Tibial artery (tissue), 4 donors: ENCODE measurements around the gene CHST1.

Experiments used
- DNase-seq, 2 donors: peaks; one replicate each; pipeline ENCODE4 v3.0.0-alpha.2; 2019
- H3K27ac ChIP-seq, 2 donors: fragments of 200-600 bp; sonication (generic) in 1 of 2; 1 replicate in 1 of 2; 2 replicates in 1 of 2; pipeline ENCODE4 v1.5.1; 2018 to 2019; ENCODE audit warnings: mild to moderate bottlenecking in 1 of 2
- H3K27me3 ChIP-seq, 2 donors: fragments of 200-600 bp; sonication (generic) in 1 of 2; one replicate each; pipeline versions ENCODE4 v1.5.1 to v1.6.0; 2016 to 2019
- H3K36me3 ChIP-seq, 3 donors: fragments of 200-600 bp; sonication (generic) in 2 of 3; one replicate each; pipeline ENCODE4 v1.5.1; 2016 to 2019; ENCODE audit warnings: mild to moderate bottlenecking in 2 of 3
- H3K4me1 ChIP-seq, 4 donors: fragments of 200-600 bp; sonication (generic) in 2 of 4; 1 replicate in 3 of 4; 2 replicates in 1 of 4; pipeline ENCODE4 v1.5.1; 2016 to 2019
- H3K4me3 ChIP-seq, 2 donors: fragments of 200-600 bp; sonication (generic) in 1 of 2; 1 replicate in 1 of 2; 2 replicates in 1 of 2; pipeline ENCODE4 v1.5.1; 2018 to 2019; ENCODE audit warnings: mild to moderate bottlenecking in 2 of 2
- H3K9me3 ChIP-seq, 3 donors: fragments of 200-600 bp; sonication (generic) in 1 of 3; one replicate each; pipeline ENCODE4 v1.5.1; 2016 to 2019
- CTCF ChIP-seq, 2 experiments: fragments of 200-600 bp in 1 of 2; fragments of 450-650 bp in 1 of 2; IDR thresholded peaks; one replicate each; pipeline ENCODE4 v1.5.1; 2017 to 2019; ENCODE audit warnings: antibody characterized with exemption in 2 of 2, mild to moderate bottlenecking in 1 of 2, moderate library complexity in 1 of 2
- intact Hi-C: fragments of 100-400 bp; cut with DNase I; formaldehyde crosslinking; loops from one replicate; pipeline ENCODE4 v1.15.0; 2023; ENCODE audit warnings: low total_unique reads

CHST1 gene

DNA sequence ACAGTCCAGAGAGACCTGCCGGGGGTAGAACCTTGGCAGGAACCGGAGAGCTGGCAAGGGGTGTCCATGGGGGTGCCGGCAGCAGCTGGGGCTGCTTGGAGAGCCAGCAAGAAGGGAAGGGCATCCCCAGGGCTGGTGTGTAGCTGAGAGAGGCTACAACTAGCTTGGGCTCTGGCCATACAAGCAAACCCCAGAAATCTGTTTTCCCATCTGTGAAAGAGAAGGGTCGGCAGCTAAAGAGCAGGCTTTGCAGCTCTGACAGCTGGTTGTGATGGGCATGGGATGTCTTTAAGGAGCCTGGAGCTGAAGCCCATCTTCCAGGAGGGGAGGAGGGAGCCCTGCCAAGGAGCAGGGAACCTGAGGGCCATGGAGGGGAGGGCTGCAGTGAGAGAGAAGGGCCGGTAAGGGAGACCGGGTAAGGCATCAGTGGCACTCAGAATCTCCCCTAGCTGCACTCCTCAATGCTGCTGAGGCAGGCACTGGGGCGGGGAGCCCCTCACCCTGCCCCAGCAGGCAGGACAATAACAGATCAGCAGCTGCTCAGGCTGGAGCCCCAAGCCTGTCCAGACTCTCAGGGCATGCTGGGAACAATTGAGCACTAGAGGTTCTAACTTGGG is 3.9 kb downstream of the CHST1 start:
- no peaks in the 10 kb centered on the region for H3K36me3 ChIP-seq
- H3K4me1 ChIP-seq: peaks cover 0 to 62% (median 27%) of the 10 kb centered on the region in 4 donors
- H3K9me3 ChIP-seq: no peaks in the 10 kb centered on the region
- intact Hi-C loops: no loop called here
- TF ChIP-seq CTCF (IDR thresholded peaks at IDR 0.05): no peak
- H3K27me3 ChIP-seq: peaks cover 0 to 58% of the 10 kb centered on the region in 2 donors
- no peak overlapping the region for H3K4me3 ChIP-seq
- peak overlapping the region; percentile 81 to 85 for H3K27ac ChIP-seq
- no peak for DNase-seq

DNA sequence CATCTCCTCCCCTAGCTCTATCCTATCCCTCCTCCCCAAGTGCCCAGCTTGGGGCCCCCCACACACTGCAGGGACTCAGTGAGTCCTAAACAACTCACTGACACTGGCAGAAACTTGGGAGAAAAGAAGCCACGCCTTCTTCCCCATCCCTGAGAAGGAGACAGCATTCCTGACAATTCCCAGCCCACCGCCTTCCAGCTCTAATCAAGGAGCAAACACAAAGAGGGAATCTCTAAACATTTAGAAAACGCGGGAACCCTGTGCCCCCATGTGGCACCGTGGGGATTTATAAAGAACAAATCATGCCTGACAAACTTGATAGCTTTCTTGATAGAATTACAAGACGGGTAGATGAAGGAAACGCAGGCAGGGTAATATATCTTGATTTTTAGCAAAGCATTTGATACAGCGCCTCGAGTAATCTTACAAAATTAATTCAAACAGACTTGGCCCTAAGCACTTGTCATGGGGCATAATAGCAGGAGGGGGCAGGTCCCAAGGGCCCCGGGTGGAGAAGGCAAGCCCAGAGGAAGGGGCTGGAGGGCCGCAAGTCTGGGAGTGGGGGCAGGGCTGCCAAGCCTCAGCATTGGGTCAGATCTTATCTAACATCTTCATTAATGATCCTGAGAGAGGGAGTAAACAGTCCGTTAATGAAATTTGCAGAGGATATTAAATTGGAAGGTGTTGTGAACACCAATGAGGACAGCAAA is 4.5 kb downstream of the CHST1 start:
- DNase-seq: no peak
- Histone ChIP-seq H3K9me3 (no peaks in the 10 kb centered on the region), H3K27me3 (peaks cover 0 to 60% of the 10 kb centered on the region in 2 donors), H3K27ac (no peak overlapping the region), H3K4me3 (no peak overlapping the region), H3K4me1 (peaks cover 0 to 56% (median 27%) of the 10 kb centered on the region in 4 donors), H3K36me3 (no peaks in the 10 kb centered on the region)
- TF ChIP-seq CTCF (IDR thresholded peaks at IDR 0.05): no peak
- intact Hi-C loops: no loop called here

DNA sequence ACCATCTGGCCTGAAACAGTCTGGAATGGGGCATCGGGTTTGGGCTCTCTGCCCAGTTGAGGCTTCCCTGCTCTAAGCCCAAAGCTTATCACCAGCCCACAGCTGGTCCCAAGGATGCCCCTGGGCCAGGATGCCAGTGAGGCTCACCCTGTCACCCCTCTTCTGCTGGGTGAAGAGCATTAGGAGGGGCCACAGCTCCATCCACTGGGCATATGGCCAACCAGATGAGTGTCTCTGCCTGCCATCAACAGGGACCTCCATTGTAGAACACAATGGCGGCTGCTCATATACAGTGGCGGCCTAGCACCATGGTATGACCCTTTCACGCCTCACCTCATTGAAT is 5.6 kb downstream of the CHST1 start:
- DNase-seq: peak in 1 of 2 donors; percentile 53
- H3K4me3 ChIP-seq: no peak overlapping the region
- H3K9me3 ChIP-seq: no peaks in the 10 kb centered on the region
- H3K27me3 ChIP-seq: peaks cover 0 to 60% of the 10 kb centered on the region in 2 donors
- TF ChIP-seq CTCF (IDR thresholded peaks at IDR 0.05): no peak
- intact Hi-C loops: loop anchor here (5.0 to 10.0 kb wide), 2 partner anchors 247 to 285 kb away; no protein-coding TSS in a partner anchor
- peaks cover 0 to 58% (median 29%) of the 10 kb centered on the region in 4 donors for H3K4me1 ChIP-seq
- H3K27ac ChIP-seq: peak overlapping the region in 1 of 2 donors; percentile 4
- H3K36me3 ChIP-seq: no peaks in the 10 kb centered on the region

DNA sequence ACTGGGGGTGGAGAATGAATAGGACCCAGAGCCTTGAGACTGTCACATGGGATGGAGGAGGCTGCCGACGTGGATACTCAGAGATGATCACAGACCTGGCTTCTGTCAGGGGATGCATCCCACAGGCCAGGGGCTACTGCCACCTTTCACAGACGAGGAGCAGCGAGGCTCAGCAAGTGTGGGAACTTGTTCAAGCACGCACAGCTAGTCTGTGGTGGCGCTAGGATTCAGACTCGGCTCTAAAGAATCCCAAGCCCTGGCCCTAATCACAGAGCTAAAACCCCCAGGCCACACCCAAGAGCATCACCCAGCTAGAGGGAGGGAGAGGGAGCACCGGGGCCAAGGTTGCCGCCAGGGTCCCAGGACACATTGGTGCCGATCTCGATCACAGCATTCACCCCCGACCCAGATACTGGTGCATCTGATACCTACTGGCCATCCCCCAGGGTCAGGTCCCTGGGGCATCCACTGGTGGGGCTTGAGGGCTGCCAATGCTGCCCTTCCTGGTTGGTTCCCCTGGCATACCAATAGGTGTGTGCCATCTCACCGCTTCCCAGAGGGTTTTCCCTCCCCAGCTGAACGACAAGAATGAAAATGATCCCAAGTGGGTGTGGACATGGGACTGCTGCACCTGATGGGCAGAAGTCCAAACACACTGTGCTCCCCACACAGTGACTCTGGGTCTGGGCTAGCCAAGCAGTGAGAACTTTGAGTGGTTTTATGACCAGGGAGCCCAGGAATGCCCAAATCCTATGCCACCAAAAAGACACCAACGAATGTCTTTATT is 6.2 kb downstream of the CHST1 start:
- H3K36me3 ChIP-seq: no peaks in the 10 kb centered on the region
- no peak overlapping the region for H3K4me3 ChIP-seq
- H3K27me3 ChIP-seq: peaks cover 0 to 60% of the 10 kb centered on the region in 2 donors
- H3K4me1 ChIP-seq: peaks cover 0 to 58% (median 26%) of the 10 kb centered on the region in 4 donors
- no peak for TF ChIP-seq CTCF (IDR thresholded peaks at IDR 0.05)
- peak overlapping the region; percentile 45 to 64 for H3K27ac ChIP-seq
- no peak for DNase-seq
- no peaks in the 10 kb centered on the region for H3K9me3 ChIP-seq
- intact Hi-C loops: loop anchor here (5.0 to 10.0 kb wide), 2 partner anchors 247 to 284 kb away; no protein-coding TSS in a partner anchor

DNA sequence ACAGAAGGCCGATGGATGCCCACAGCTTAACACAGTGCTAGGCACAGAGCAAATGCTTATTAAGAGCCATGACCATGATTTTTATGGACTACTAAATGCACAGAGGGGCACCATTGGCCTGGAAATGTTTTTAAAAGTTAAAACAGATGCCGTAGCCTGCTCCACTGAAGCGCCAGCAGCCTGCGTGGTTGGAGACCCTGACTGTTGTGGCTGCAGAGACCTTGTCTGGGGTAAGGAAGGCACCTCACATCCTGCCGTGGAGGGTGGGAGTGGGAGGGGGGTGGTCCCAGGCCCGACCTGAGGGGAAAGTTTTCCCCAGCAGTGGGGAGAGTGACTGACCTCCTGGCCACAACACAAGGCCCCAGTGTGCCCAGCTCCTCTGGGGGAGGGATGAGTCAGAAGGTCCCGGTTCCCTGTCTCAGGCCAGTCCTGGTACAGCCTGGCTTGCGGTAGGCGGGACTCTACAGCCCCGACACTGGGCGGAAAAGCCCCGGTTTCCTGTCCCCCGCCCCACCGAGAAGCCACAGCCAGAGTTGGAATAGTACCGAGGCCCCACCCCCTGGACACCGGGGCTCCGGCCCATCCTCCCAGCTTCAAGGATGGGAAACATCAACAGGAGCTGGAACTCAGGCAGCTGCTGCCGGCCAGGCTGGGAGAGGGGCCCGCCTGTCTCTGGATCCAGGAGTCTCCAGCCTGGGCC is 7.0 kb downstream of the CHST1 start:
- H3K4me3 ChIP-seq: no peak overlapping the region
- intact Hi-C loops: loop anchor here (5.0 to 10.0 kb wide), 2 partner anchors 246 to 284 kb away; no protein-coding TSS in a partner anchor
- peaks cover 0 to 57% (median 20%) of the 10 kb centered on the region in 4 donors for H3K4me1 ChIP-seq
- no peaks in the 10 kb centered on the region for H3K9me3 ChIP-seq
- peak; percentile 77 to 90 for DNase-seq
- no peaks in the 10 kb centered on the region for H3K36me3 ChIP-seq
- no peak for TF ChIP-seq CTCF (IDR thresholded peaks at IDR 0.05)
- H3K27me3 ChIP-seq: peaks cover 0 to 55% of the 10 kb centered on the region in 2 donors
- H3K27ac ChIP-seq: peak overlapping the region; percentile 45 to 64
